GM21423 (cell line): ENCODE measurements around the gene MPG.
A peak's percentile ranks its signal among the peaks of the same experiment; 100 is the strongest.

Experiments used
- ATAC-seq: cut with Tn5 transposase; IDR thresholded peaks from one replicate; pipeline ENCODE4 v1.9.1; 2021; ENCODE audit warnings: mild to moderate bottlenecking, moderate library complexity; ENCODE audit not compliant: unreplicated experiment

MPG gene

GRCh38 chr16:47234-47633 is 30.8 kb upstream of the MPG start:
- no peak for ATAC-seq

GRCh38 chr16:50769-51591 is 27.0 kb upstream of the MPG start:
- no peak for ATAC-seq

- peak; percentile 87 for ATAC-seq
These were observed 24.4 kb upstream of the MPG start, which contains the start of the genes POLR3K and SNRNP25 for GRCh38 chr16:53346-54236. Gene POLR3K, minus strand, starts transcription at chr16:53608. Its CDS starts 22 bp downstream, at chr16:53586. Gene SNRNP25, plus strand, starts transcription at chr16:53828. Its CDS starts 189 bp downstream, at chr16:54017.

- ATAC-seq = no peak
These were observed 23.8 kb upstream of the MPG start for GRCh38 chr16:54237-54581.

DNA sequence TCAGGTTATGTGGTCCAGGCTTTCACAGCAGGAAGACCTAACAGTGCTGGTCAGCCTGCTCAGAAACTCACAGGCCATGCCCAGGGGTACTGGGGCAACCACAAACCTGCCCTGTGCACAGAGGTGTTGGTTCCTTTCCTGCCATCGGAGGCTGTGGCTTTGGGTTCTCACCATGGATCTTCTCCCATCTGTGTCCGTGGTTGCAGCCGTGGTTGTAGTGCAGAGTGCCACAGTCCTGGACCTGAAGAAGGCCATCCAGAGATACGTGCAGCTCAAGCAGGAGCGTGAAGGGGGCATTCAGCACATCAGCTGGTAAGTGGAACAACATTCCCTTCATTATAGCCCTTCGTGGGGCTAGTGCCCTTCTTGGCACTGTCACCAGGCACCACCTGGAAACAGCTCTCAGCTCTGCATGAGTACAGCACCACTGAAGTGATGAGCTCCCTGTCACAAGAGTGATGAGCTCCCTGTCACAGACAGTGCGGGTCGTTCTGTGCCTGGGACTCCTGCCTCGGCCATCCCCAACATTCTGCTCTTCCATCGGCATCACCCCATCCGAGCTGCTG is 22.4 kb upstream of the MPG start:
- no peak for ATAC-seq

GRCh38 chr16:56231-56927 is 21.6 kb upstream of the MPG start:
- ATAC-seq = no peak

- ATAC-seq = no peak
These were observed 20.3 kb upstream of the MPG start for GRCh38 chr16:57711-58110.

DNA sequence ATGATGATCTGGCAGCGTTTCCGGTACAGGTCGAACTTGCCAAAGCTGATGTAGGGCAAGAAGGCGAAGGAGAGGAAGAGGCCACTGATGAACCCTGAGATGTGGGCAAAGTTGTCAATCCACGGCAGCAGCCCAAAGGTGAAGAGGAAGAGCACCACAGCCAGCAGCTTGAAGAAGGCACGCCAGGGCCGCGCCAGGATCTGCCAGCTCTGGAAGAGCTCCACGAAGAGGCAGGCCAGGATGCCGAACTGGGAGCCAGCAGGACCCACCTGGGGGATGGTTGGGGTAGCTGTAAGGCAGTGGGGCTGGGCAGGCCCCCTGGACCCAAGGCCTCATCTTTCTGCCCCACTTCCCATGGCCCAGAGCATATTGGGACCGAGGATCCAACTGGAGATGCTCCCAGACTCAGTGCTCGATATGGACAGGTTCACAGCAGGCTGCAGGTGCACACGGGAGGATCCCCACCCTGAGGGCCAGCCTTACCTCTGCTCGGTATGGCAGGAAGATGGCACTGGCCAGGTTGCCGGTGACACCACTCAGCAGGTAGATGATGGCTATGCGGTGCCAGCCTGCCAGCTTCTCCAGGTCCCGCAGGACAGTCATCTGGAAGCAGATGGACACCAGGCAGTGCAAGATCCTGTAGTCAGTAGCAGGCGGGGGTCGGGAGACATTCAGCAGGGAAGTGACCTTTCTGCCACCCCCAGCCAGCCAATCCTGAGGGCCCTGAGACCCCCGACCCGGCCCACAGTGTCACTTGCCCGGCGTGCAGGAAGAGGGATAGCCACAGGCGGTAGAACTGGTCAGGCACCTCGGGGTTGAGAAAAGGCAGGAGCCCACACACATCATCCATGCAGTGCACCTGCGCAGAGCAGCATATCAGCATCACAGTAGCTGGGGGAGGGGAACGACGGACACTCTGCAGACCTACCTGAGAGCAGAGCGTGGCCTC is 19.3 kb upstream of the MPG start:
- no peak for ATAC-seq

DNA sequence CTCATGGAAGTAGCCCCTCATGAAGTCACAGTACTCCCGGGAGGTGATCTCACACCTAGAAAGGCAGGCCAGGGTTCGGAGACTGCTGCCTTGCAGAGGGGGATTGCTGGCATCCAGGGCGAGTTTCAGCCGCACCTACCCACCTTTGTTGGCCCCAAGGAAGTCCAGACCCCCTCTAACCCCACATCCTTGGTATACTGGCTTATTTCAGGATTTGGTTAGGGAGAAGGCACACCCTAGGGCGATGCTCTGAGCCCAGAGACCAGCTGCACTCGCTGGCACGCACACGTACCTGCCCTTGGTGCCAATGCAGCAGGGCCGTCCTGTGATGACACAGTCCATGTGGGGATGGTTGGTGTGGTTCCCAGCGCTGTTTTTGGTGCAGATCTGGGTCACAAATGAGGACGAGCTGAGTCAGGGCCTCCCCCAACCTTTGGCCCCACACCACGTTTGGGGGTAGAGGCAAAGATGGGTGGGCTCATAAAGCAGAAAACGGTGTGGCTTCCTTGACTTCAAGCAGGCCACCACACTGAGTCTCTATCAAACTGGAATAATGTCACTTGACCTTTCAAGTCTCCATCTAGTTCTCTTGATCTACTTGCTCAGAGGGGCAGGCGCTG is 18.5 kb upstream of the MPG start:
- ATAC-seq = no peak

- ATAC-seq = no peak
These were observed 17.9 kb upstream of the MPG start for GRCh38 chr16:60166-60565.

DNA sequence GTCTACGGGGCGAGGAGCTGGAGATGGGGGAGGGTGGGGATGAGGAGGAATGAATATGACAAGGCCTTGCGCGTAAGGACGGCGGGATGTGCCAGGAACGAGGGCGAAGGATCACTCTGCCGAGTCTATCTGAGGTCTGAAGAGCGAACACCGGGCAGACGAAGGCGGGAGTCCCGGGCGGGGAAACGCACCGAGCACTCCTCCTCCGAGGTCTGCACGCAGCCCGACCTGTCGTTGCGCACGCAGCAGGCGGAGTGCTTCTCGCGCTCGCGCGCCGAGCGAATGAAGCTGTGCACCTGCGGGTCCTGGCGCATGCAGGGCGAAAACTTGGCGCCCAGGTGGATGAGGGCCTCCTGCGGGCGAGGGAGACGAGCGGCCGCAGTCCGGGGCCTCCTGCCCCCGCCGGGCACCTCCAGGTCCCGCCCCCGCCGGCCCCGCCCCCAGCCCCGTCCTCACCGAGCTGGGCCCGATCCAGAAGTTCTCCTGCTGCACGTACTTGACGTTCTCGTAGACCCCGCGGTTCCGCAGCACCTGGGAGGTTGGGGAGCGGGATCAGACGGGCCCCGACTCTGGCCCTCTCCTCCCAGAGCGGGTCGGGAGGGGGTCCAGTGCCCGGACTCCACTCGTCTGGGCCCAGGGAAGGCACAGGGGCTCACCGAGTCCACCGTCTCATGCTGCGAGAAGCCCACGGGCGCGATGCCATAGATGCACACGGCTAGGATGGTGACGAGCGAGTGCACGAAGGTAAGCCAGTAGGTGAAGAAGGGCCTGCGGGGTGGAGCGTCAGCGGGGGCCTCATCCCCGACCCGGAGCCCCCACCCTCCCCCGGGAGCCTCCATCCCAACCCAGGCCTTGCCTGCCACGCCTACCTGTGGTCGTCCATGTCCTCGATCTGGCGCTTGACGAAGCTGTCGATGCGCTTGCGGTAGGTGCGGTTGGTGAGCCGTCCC is 16.8 kb upstream of the MPG start:
- ATAC-seq = no peak

DNA sequence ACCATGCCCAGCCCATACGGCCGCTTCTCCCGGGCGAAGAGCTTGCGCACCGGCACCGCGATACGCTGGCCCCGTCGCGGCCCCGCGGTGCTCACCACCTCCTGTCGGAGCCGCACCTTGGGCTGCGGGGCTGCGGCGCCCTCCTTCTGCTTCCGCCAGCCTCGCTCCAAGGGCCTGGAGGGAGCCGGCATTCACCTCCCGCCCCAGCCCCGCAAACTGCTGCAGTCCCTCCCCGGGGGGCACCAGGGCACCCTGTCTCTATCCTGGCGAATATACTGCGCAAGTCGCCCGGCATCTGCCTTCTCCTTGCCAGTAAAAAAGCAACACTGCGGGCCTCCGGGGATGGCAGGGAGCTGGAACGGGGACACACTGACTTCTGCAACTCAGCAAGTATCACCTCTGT is 16.1 kb upstream of the MPG start:
- ATAC-seq = no peak

DNA sequence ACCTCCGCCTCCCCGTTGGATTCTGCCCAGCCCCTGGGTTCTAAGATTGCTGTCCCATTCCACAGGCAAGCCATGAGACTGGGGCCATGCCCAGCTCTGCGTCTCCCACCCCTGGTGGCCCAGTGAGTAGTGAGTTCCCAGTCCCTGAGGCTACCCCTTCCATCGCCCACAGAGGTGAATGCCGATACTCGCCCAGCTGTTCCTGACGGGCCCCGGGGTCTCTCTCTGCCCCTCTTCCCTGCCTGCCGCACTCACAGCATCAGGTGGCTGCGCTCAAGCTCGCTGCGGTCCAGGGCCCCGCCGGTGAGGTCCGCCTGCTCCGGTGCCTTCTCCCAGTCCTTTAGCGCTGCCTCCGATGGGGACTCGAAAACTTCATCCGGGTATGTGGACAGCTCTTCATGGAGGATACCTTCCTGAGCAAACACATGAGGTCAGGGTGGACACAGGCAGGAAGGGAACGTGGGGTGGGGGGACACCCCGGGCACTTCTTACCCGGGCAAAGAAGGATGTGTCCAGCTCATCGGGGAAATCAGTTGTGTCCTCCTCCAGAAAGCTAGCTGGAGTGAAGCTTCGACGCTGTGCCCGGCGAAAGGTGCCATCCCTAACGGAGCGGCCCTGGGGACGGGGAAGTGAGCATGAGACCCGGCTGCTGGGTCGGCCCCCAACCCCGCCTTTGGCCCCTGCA is 15.6 kb upstream of the MPG start:
- ATAC-seq = no peak

DNA sequence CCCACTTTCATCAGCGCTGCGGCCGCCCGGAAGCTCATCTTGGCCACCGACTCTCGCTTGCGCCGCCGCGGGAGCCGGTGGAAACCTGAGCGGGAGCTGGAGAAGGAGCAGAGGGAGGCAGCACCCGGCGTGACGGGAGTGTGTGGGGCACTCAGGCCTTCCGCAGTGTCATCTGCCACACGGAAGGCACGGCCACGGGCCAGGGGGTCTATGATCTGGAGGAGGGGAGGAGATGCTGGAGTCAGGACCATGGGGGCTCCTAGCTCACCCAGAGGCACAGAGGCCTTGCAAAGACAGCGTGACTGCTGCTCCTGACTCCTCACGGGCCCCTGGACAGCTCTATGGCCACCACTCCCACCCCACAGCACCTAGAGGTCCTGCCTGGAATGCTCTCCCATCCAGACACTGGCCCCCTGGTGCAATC is 15.0 kb upstream of the MPG start:
- ATAC-seq = no peak

- no peak for ATAC-seq
These were observed 14.6 kb upstream of the MPG start for GRCh38 chr16:63466-63865.

GRCh38 chr16:63998-64913 is 13.8 kb upstream of the MPG start:
- no peak for ATAC-seq

DNA sequence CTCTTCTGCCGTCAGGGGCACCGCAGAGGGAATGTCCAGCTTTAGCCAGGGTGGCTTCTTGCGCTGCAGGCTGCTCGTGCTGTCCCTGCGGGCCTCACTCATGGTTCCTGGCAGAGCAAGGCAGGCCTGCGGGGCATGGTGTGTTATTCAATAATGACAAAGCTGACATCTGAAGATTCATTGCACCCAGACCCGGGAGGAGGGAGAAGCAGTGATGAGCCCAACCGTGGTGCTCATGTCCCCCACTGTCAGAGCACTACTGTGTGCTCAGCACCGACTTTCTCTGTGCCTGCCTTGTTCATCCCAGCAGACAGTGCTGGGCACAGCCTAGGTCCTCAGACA is 13.1 kb upstream of the MPG start:
- no peak for ATAC-seq
